NB4 (cell line): Measurements from ENCODE around the gene SNRNP40.

Experiments
- DNase-seq: peaks from one replicate; pipeline ENCODE4 v3.0.0; 2010; ENCODE audit warnings: low read depth
- H3K4me3 ChIP-seq: one replicate; pipeline ENCODE4 v1.5.1; 2011; ENCODE audit warnings: mild to moderate bottlenecking, low read depth, low read length, moderate library complexity
- MYC ChIP-seq: IDR thresholded peaks from 2 replicates; pipeline ENCODE4 v1.6.1; 2011; ENCODE audit warnings: low read depth, low read length
- POLR2A ChIP-seq: IDR thresholded peaks from 2 replicates; pipeline ENCODE4 v1.6.1; 2011; ENCODE audit warnings: mild to moderate bottlenecking; ENCODE audit not compliant: insufficient read length; ENCODE audit errors: extremely low read depth
- TF ChIP-seq, protein P1 (sequence below): IDR thresholded peaks from 2 replicates; pipeline ENCODE4 v1.6.1; 2011; ENCODE audit warnings: low read depth, low read length
- TF ChIP-seq, protein P2 (sequence below): IDR thresholded peaks from one replicate; pipeline ENCODE4 v1.5.1; 2012; ENCODE audit warnings: low read depth, low read length

The SNRNP40 gene

DNA sequence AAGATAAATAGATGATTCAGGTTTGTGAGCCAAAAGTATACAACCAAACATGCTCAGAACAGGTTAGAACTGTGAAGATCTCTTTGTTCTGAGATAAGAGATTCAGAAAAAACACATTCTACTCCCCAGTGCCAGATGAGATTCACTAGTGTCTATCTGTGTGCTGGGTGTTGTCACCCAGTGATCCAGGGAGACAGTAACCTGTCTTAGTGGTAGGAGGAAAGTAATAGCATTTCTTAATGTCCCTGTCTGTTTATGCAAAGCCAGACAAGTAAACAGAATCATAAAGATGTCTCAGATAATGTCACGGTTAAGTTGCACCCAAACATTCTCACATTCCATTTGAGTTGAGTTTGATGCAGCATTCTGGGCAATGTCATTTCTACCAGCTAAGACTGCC is 38.0 kb downstream of the SNRNP40 start:
- TF ChIP-seq, protein P1, sequence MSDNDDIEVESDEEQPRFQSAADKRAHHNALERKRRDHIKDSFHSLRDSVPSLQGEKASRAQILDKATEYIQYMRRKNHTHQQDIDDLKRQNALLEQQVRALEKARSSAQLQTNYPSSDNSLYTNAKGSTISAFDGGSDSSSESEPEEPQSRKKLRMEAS = no peak
- TF ChIP-seq MYC = no peak
- TF ChIP-seq, protein P2, sequence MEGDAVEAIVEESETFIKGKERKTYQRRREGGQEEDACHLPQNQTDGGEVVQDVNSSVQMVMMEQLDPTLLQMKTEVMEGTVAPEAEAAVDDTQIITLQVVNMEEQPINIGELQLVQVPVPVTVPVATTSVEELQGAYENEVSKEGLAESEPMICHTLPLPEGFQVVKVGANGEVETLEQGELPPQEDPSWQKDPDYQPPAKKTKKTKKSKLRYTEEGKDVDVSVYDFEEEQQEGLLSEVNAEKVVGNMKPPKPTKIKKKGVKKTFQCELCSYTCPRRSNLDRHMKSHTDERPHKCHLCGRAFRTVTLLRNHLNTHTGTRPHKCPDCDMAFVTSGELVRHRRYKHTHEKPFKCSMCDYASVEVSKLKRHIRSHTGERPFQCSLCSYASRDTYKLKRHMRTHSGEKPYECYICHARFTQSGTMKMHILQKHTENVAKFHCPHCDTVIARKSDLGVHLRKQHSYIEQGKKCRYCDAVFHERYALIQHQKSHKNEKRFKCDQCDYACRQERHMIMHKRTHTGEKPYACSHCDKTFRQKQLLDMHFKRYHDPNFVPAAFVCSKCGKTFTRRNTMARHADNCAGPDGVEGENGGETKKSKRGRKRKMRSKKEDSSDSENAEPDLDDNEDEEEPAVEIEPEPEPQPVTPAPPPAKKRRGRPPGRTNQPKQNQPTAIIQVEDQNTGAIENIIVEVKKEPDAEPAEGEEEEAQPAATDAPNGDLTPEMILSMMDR = no peak
- H3K4me3 ChIP-seq = no peak overlapping the region
- no peak for DNase-seq

DNA sequence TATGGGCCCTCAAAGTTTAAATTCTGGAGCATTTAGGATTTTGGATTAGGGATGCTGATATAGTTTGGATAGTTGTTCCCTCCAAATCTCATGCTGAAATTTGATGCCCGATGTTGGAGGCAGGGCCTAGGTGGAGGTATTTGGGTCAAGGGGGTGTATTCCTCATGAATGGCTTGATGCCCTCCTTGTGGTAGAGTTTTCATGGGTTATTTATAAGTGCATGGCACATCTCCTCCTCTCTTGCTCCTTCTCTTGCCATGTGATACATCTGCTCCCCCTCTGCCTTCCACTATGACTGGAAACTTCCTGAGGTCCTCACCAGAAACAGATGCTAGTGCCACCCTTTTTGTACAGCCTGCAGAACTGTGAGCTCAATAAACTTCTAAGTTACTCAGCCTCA is 39.4 kb downstream of the SNRNP40 start:
- TF ChIP-seq, protein P2 = no peak
- TF ChIP-seq MYC (no peak), POLR2A (no peak)
- TF ChIP-seq, protein P1 = no peak
- no peak overlapping the region for H3K4me3 ChIP-seq
- no peak for DNase-seq

- TF ChIP-seq, protein P2 = no peak
- TF ChIP-seq POLR2A = no peak
- TF ChIP-seq MYC = no peak
- TF ChIP-seq, protein P1 = no peak
- no peak overlapping the region for H3K4me3 ChIP-seq
- no peak for DNase-seq
These were observed 46.7 kb downstream of the SNRNP40 start for GRCh38 chr1:31249854-31250253.

GRCh38 chr1:31248276-31248675 is 48.3 kb downstream of the SNRNP40 start:
- no peak overlapping the region for H3K4me3 ChIP-seq
- TF ChIP-seq MYC (no peak), POLR2A (no peak)
- TF ChIP-seq, protein P2 = no peak
- TF ChIP-seq, protein P1 = no peak
- DNase-seq = no peak

- TF ChIP-seq, protein P1 = no peak
- TF ChIP-seq MYC = no peak
- TF ChIP-seq POLR2A = no peak
- TF ChIP-seq, protein P2 = no peak
- no peak for DNase-seq
- no peak overlapping the region for H3K4me3 ChIP-seq
These were observed 52.3 kb downstream of the SNRNP40 start for GRCh38 chr1:31244326-31244725.

DNA sequence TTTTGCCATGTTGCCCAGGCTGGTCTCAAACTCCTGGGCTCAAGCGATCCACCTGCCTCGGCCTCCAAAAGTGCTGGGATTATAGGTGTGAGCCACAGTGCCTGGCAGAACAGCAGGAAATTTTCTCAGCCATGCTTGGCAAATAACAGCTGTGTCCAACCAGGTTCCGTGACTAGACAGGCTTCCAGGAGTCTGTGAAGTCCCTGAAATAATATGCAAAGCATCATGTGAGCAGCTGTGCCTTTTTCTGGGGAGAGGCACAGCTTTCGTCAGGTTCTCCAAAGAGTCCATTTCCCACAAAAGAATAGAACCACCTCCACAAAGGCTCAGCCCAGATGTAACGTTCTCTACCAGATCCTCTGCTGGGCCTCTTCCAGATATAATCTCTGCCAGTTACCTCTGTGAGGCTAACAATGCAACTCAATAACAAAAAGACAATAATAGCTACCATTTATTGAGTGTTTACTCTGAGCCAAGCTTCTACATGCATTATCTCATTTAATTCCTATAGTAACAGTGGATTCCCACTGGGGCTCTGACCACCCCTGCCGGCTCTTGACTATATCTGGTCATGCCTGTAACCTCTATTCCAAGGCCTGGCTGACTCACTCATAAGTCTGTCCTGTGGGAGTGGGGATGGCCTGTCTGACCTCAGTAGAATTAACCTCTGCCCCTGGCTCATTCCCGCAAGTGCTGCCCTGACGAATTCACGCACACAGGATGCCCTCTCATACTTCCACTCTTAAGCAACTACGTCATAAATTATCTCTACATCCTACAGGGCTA is 52.9 kb downstream of the SNRNP40 start:
- no peak for TF ChIP-seq MYC
- TF ChIP-seq POLR2A = no peak
- TF ChIP-seq, protein P1 = no peak
- TF ChIP-seq, protein P2 = no peak
- DNase-seq = no peak
- H3K4me3 ChIP-seq = no peak overlapping the region
